DMS 273 (cell line): ENCODE results near the gene RUNX3.

Experiments used
- DNase-seq: peaks from one replicate; lab custom pipeline; 2025; ENCODE audit not compliant: unreplicated experiment; lab: John Stamatoyannopoulos, UW

RUNX3 gene

GRCh38 chr1:24931146-24931467 is 1.0 kb upstream of the RUNX3 start:
- no peak for DNase-seq

- peak; percentile 71 for DNase-seq
These were observed 447 bp downstream of the RUNX3 start for GRCh38 chr1:24929398-24930259.

DNA sequence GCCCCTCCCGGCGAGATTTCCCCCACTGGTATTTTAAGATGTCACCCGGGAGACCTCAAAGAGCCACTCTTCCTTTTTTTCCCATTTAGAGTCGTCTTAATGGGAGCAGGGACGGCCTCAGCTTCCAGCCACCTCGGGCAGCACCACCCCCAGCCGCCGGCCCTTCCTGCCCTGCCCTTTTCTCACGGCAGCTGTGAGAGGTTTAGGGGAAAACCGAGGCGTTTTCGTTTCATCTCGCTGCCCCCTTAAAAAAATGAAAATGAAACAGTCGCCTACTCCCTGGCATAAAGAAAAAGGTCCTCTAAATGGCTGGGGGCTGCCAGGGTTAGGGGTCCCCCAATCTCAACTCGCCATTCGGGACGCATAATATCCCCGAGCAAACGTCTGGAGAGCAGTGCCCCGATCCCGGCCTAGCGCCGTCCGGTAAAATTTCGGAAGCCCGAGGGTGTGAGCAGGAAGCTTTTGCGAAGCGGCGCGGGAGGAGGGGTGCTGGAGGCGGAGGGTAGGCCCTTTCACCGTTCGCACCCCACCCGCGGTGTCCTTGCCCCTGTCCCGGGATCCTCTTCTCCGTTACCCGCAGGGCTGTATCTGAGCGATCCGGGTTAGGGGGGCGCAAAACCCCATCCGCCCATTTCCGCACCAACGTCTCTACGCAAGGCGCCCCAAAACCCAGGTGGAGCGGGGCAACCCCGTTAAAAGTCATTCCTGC is 1.2 kb downstream of the RUNX3 start:
- peak; percentile 56 for DNase-seq

DNA sequence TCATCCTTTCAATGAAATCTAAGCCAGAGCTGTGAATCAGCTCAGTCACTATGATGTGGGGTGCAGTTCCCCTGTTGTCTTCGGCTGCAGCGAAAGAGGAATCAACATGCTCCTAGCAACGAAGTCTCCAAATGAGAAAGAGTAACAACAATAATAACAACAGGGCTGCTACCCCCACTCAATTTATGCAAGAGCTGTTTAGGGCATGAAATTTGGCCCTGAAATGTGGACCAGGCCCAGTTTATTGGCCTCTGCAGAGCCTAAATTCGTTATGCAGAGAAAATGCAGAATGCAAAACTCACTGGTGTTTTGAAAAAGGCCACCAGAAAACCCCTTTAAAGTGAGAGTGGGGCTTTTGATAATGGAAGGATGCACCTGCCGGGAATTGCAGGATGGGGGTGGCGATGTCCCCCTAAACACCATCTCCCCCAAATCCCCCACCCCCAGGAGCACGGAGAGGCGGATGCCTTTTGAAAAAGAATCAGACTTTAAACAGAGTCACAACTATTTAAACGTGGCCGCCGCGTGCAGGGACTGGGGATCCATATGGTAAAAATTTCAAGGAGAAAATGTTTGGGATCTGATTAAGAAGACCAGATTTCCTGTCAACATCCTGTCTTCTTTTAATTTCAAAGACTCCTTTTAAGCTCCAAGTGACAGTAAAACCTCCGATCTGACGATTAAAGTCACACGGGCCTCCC is 1.9 kb downstream of the RUNX3 start:
- no peak for DNase-seq

GRCh38 chr1:24927473-24927872 is 2.6 kb downstream of the RUNX3 start:
- no peak for DNase-seq

GRCh38 chr1:24926563-24927249 is 3.4 kb downstream of the RUNX3 start:
- DNase-seq = no peak

DNA sequence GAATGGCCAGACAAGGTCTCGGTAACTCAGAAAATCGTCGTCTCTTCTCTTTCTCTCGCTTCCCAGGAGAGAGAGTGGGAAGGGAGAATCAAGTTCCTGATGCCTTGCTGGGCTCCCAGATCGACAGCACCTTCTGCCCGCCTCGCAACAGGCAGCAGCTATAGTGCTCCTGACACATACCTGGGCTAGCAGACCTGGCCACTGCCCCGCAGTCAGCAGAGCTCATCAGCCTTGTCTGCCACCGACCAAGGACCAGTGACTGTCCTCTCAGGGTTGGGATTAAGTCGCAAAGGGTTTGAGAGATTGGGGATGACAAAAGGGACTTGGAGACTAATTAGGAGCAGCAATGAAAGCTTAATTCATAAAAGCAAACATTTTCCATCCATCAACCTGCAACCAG is 4.1 kb downstream of the RUNX3 start:
- DNase-seq = no peak

- DNase-seq = no peak
These were observed 4.8 kb downstream of the RUNX3 start for GRCh38 chr1:24925082-24925779.

DNA sequence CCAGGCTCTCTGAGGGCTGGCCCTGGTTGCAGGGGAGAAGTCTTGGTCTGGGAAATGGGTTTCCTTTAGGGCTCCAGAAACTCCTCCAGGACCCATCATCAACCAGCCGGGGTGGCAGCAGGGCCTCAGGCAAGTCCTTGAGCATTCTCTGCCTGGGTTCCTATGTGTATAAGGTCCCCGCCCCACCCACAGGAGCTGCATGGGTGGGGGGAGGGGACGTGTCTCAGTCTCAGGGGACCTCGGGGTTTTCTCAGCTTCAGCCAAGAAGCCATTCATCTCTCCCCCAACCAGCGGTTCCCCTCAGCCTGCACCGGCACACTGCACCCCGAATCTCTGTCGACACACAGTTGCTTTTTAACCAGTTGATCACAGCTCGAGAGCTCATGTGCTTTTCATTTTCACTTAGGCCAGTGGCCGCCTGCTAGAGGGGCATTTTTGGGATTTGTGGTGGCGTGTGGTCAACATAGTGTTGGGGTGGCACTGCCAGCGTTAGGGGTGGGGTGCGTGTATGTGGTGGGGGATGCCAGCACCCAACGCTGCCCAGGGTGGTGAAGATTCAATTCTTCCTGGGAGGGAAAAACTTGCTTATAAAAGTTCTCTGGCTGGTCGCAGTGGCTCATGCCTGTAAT is 6.5 kb downstream of the RUNX3 start:
- no peak for DNase-seq

- no peak for DNase-seq
These were observed 8.0 kb downstream of the RUNX3 start for GRCh38 chr1:24921938-24922662.

DNA sequence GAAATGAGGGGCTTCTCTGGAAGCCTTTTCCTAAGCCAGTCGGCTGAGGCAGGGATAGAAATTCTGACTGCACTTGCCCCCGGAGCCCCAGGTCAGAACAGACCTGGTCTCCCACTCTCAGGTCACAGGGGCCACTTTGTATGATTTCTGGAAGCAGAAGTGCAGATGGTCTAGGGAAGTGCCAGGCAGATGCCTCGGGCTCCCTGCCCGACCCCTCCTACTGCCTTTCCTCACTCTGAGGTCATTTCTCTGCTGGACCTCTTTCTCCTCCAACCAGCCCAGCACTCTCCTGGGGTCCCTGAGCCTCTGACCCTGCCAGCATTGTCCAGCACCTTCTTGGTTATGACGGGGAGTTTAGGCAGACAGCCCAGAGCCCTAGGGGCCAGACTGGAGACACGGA is 8.7 kb downstream of the RUNX3 start:
- no peak for DNase-seq

- no peak for DNase-seq
These were observed 9.5 kb downstream of the RUNX3 start for GRCh38 chr1:24920533-24920925.

GRCh38 chr1:24919791-24920532 is 10.1 kb downstream of the RUNX3 start:
- DNase-seq = no peak

DNA sequence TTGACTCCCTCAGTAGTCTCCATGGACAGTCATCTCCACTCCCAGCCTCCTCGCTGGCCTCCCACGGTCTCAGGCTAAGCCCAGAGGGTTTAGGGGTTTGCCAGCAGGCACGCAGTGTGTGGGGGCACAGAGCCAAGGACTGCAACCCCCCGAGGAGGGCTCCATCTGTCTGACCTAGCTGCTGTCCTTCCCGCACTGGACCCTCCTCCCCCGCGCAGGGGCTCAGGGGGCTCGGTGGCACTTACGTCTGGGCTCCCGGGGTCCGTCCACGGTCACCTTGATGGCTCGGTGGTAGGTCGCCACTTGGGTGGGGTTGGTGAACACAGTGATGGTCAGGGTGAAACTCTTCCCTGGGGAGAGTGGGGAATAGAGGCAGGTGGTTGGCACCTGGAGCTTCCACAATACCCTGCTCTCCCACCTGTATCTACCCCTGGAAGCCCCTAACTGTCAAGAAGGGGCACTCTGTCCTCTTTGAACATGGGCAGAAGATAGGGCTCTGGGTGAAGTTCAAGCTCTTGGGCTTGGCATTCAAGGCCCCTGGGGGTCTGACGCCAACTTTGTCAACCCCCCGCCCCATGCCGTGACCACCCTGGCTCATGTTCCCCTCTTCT is 11.0 kb downstream of the RUNX3 start:
- no peak for DNase-seq

GRCh38 chr1:24918370-24918769 is 11.7 kb downstream of the RUNX3 start:
- DNase-seq = no peak

DNA sequence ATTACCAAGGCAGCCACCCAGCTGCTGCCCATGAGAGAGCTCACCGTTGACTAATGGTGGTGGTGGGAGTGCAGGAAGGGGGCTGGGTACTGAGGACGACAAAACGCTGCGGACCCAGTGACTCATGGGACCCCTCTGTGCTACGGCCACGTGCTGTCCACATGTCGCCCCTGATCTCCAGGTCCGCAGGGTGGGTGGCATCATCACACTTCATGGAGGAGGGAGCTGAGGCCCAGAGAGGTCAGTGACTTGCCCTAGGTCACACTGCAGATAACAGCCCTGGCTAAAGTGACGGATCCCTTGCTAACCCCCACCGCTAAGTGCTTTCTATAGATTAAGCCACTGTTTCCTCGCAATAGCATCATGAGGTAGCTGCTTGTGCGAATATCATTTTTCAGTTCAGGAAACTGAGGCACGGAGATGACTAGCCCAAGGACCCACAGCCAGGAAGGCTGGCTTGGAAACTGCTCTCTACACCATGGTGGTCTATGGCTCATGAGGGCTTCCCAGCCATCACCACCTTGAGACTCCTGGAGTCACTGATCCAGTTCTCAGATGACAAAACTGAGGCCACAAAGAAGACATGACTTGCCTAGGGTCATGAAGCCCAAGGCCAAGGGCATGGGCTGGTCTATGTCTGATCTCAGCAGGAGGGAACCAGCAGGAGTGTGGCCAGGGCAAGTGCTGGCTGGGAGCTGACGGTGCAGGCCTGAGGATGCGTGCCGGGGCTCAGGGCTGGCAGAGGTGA is 12.6 kb downstream of the RUNX3 start:
- DNase-seq = no peak

- DNase-seq = no peak
These were observed 14.1 kb downstream of the RUNX3 start for GRCh38 chr1:24915816-24916602.
